ENCODE results near the gene MRPL52. TPM values are rescaled to one million over a fixed set of nuclear protein-coding genes. Genes with fewer than 3 reads are reported as not detected.
A peak's percentile ranks its signal among the peaks of the same experiment; 100 is the strongest.

The MRPL52 gene
- total and polyA plus RNA-seq, 2 of the 13 experiments (the other 11 are each of a cell fraction or from before 2014, with no cell fraction given) = 118 to 329 TPM

- TF ChIP-seq ZNF44 (CRISPR knock-in tag; IDR thresholded peaks at IDR 0.05) (0 out of 2 replicates have a peak, but pooled peaks have one; percentile 80), THYN1 (CRISPR knock-in tag; IDR thresholded peaks at IDR 0.05; ENCODE audit: borderline replicate concordance, low read depth) (no peak), ZNF296 (CRISPR knock-in tag; conservative IDR thresholded peaks at IDR 0.05) (no peak), ZNF747 (CRISPR knock-in tag; IDR thresholded peaks at IDR 0.05; ENCODE audit: borderline replicate concordance) (no peak), EZH2 (conservative IDR thresholded peaks at IDR 0.05; ENCODE audit: low read depth, low read length) (no peak), FOXC1 (CRISPR knock-in tag; IDR thresholded peaks at IDR 0.05; ENCODE audit: borderline replicate concordance) (no peak), DMAP1 (CRISPR knock-in tag; IDR thresholded peaks at IDR 0.05) (no peak), SMAD9 (CRISPR knock-in tag; IDR thresholded peaks at IDR 0.05) (no peak), ZNF782 (CRISPR knock-in tag; IDR thresholded peaks at IDR 0.05; ENCODE audit: borderline replicate concordance) (no peak), TFDP2 (CRISPR knock-in tag; IDR thresholded peaks at IDR 0.05) (no peak), U2AF1 (optimal IDR thresholded peaks at IDR 0.05; ENCODE audit: low read depth, low read length) (no peak), ZNF326 (CRISPR knock-in tag; IDR thresholded peaks at IDR 0.05; ENCODE audit: borderline replicate concordance) (no peak), GMEB2 (CRISPR knock-in tag; IDR thresholded peaks at IDR 0.05; ENCODE audit: low read depth) (no peak), NPAS2 (CRISPR knock-in tag; IDR thresholded peaks at IDR 0.05; ENCODE audit: borderline replicate concordance) (no peak), ZNF766 (CRISPR knock-in tag; IDR thresholded peaks at IDR 0.05; ENCODE audit: borderline replicate concordance) (no peak), ZNF607 (CRISPR knock-in tag; IDR thresholded peaks at IDR 0.05; ENCODE audit: borderline replicate concordance) (no peak), HDAC2 (CRISPR knock-in tag; IDR thresholded peaks at IDR 0.05) (peak; percentile 47; the same call in 1 of the 2 replicates), ZBTB20 (CRISPR knock-in tag; IDR thresholded peaks at IDR 0.05; ENCODE audit: borderline replicate concordance, low read depth) (peak; percentile 5; the same call in 1 of the 2 replicates), SKI (IDR thresholded peaks at IDR 0.05; ENCODE audit: partially characterized antibody) (no peak), ZNF646 (CRISPR knock-in tag; IDR thresholded peaks at IDR 0.05) (no peak), TCF7L2 (IDR thresholded peaks at IDR 0.05; ENCODE audit: low read depth, low read length) (no peak), ZNF773 (CRISPR knock-in tag; IDR thresholded peaks at IDR 0.05; ENCODE audit: borderline replicate concordance) (no peak)
These were observed 33.5 kb upstream of the MRPL52 start (continued) for GRCh38 chr14:22796087-22796707.

Measured in HepG2 (cell line).